Measurements from ENCODE around the gene PPP1R27.

Gene PPP1R27

DNA sequence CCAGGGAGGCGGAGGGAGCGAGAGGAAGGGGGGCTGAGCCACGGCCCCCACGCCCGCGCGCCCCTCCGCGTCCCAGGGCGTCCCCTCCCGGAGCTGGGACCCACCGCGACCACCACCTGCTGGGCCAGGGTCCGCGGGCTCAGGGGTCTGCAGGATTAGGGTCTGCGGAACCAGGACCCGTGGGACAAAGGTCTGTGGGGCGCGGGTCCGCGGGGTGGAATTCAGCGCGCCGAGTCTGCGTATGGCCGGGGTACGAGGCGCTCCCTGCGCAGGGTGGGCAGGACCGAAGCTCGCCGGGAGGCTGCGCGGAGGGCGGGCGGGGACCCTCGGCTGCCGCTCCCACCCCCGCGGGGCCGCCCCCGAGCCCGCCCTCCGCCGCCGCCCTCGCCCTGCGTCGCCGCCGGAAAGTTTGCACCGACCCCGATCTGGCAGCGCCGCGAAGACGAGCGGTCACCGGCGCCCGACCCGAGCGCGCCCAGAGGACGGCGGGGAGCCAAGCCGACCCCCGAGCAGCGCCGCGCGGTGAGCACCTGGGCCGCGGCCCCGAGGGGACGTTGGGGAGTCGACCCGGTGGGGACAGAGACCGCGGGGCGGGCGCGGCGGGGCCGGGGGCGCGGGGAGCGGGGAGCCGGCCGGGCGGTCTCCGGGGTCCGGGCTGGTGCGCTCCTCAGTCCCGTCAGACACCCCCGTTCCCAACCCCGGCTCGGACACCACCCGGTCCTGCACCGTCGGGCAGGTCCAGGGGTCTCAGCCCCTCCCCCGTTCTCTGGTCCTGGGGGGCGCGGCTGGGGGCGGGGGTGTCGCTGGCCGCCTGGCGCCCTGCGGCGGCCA, 30.9 kb downstream of the PPP1R27 start, which contains the start of gene GCGR:
Gene GCGR, plus strand, starts transcription at position 423 of the 831 bp plus-strand sequence. CDS start 4,869 bp downstream, outside the sequence.
- DNase-seq: no peak

DNA sequence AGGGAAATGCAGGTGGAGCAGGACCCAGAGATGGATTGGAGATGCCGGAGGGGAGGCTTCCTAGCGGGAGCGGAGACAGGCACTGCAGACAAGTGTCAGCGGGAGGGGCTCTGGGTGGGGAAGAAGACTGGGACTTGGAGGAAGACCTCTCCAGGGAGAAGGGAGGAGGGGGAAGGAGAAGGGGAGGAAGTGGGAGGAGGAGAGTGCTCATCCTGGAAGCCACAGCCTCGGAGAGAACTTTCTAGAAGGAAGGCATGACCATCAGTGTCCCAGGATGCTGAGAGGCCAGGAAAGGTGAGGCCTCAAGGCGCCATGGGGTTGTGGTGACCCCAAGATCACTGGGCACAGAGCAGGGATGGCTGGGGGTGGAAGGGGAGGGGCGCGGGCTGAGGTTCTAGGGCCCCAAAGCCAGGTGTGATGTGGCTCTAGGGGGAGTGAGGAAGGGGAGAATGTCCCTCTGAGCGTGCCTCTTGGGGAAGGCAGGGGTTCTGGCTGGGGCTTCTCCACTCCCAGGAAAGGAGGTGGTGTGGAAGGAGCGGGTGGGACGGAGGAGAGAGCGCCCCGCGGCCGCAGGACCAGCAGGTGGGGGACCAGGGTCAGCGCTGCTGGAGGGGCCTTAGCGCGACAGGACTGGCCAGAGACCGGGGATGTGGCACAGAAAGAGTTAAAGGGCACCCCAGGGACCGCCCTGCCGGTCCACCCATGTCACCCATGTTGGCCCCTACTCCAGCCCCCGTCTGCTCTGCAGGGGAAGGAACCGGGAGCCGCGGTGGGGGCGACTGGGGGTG, 31.8 kb downstream of the PPP1R27 start:
- no peak for DNase-seq

DNA sequence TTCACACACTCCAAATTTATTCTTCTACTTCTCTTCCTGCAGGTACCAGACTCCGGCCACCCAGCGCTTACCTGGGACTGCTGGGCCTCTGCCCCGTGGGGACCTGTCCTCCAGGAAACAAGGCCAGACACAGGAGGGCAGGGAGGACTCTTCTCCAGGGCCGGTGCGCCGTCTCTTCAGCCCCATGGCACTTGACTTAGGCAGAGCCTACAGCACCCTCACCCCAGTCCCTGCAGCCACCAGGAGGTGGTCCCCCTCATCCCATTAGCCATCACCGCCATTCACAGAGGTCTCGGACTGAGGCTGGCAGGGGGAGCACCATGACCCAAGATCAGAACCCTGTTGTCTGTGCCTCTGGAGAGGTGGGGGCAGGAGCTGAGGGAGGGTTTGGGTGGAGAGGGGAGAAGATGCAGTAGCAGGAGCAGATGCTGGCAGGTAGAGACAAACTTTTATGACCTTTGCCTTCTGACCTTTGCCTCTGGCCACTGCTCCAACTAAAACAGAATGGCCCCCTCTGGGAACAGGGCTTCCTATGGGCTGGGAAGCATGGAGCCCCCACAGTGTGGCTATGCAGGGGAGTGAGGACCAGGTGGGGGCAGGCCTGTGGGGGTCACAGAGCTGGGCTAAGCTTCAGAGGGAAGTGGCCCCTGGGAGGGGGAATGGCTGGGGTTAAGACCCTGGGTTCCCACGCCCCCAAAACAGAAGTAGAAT, 32.6 kb downstream of the PPP1R27 start:
- DNase-seq: no peak

DNA sequence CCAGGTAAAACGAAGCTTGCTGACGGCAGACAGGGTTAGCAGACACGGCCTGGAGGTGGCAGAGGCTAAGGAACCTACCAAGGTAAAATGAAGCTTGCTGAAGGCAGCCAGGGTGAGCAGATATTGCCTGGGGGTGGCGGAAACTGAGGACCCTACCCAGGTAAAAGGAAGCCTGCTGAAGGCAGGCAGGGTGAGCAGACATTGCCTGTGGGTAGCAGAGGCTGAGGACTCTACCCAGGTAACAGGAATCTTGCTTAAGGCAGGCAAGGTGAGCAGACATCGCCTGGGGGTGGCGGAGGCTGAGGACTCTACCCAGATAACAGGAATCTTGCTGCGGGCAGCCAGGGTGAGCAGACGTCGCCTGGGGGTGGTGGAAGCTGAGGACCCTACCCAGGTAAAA, 33.5 kb downstream of the PPP1R27 start:
- DNase-seq: no peak

DNA sequence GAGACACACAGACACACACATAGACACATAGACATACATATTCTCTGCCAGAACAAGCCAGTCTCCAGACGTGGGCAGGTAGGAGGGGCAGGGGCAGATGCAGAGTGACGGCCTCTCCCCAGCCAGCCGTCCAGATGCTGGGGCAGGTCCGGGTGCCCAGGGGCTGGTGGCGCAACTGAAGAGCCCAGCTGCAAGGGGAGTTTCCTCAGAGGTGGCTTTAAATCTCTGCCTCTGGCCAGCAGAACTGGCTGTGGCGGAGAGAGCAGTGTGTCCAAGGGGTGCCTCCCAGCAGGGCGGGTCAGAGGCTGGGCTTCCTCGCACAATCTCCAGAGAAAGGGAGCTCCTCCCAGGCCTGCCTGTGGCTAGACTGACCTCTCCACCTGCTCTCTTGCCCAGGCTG, 40.3 kb downstream of the PPP1R27 start:
- no peak for DNase-seq

DNA sequence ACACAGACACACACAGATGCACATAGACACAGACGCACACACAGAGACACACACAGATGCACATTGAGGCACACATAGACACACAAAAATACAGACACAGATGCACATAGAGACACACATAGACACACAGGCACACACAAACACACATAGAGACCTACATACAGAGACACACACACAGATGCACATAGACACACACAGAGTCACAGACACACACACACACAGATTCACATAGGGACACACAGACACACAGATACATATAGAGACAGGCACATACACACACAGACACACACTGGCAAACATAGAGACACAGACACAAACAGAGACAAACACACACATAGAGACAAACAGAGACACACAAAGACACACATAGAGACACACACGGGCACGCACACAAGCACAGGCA, 40.8 kb downstream of the PPP1R27 start:
- no peak for DNase-seq

DNA sequence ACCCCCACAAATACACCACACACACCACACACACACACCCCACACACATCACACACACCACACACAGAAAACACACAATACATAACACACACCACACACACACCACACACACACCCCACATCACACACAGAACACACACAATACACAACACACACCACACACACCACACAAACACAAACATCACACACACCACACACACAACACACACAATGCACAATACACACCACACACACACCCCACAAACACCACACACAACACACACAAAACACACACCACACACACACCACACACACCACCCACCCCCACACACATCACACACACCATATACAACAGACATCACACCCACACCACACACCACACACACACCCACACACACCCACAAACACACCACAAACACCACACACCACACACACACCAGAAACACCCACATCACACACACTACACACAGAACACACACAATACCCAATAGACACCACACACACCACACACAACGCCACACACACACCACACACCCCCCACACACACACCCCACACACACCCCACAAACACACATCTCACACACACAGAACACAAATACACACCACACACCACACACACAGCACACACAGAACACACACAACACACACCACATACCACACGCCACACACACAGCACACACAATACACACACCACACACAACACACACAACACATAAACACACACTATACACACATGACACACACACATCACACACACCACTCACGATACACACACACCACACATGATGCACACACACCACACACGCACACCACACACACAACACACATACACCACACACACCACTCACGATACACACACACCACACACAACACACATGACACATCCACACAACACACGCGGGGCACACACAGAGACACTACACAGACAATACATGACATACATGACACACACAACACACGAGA, 41.9 kb downstream of the PPP1R27 start:
- DNase-seq: no peak
